ENCODE results near the gene C6orf163. TPM values are rescaled to one million over a fixed set of nuclear protein-coding genes. Genes with fewer than 3 reads are reported as not detected.

The C6orf163 gene
- total and polyA plus RNA-seq, 2 of the 13 experiments (the other 11 are each of a cell fraction or from before 2014, with no cell fraction given) = 0.62 to 1.8 TPM

DNA sequence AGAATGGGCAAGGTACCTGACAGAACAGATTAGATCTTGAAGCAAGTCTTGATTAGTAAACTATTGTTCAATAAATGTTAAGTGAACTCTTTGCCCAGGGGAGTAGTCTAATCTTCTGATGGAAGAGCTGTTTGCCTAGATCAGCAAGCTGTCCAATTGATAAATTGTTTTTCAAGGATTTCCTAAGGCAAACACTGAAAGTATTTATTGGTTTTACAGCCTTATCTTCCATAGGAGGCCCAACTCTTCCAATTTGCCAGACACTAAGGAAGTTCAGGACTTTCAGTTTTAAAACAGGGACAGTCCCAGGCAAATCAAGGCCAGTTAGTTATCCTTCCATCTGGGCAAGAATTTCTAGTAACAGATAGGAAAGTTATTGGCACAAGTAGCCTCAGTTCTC, 1.8 kb upstream of the C6orf163 start (continued):
- TF ChIP-seq ZNF839 (CRISPR knock-in tag; IDR thresholded peaks at IDR 0.05; ENCODE audit: borderline replicate concordance) = no peak
- TF ChIP-seq SAFB2 (CRISPR knock-in tag; IDR thresholded peaks at IDR 0.05; ENCODE audit: borderline replicate concordance, low read depth) = no peak
- TF ChIP-seq, protein P1, sequence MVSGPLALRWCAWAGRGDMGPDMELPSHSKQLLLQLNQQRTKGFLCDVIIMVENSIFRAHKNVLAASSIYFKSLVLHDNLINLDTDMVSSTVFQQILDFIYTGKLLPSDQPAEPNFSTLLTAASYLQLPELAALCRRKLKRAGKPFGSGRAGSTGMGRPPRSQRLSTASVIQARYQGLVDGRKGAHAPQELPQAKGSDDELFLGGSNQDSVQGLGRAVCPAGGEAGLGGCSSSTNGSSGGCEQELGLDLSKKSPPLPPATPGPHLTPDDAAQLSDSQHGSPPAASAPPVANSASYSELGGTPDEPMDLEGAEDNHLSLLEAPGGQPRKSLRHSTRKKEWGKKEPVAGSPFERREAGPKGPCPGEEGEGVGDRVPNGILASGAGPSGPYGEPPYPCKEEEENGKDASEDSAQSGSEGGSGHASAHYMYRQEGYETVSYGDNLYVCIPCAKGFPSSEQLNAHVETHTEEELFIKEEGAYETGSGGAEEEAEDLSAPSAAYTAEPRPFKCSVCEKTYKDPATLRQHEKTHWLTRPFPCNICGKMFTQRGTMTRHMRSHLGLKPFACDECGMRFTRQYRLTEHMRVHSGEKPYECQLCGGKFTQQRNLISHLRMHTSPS (CRISPR knock-in tag; IDR thresholded peaks at IDR 0.05; ENCODE audit: low read depth) = no peak
- TF ChIP-seq ZNF251 (CRISPR knock-in tag; IDR thresholded peaks at IDR 0.05) = no peak
- no peak for TF ChIP-seq ZNF549 (CRISPR knock-in tag; IDR thresholded peaks at IDR 0.05)
- no peak for TF ChIP-seq TCF7L2 (IDR thresholded peaks at IDR 0.05; ENCODE audit: low read depth, low read length)
- TF ChIP-seq ARID5B (CRISPR knock-in tag; IDR thresholded peaks at IDR 0.05) = 0 out of 2 replicates have a peak, but pooled peaks have one; percentile 14
- no peak for TF ChIP-seq TCF12 (IDR thresholded peaks at IDR 0.05)
- TF ChIP-seq TCF12 (CRISPR knock-in tag; IDR thresholded peaks at IDR 0.05) = no peak
- no peak for TF ChIP-seq KAT2B (IDR thresholded peaks at IDR 0.05; ENCODE audit: borderline replicate concordance, low read depth, low read length)
- no peak for TF ChIP-seq NFE2L1 (CRISPR knock-in tag; IDR thresholded peaks at IDR 0.05; ENCODE audit: borderline replicate concordance)
- no peak for TF ChIP-seq ZC3H4 (CRISPR knock-in tag; IDR thresholded peaks at IDR 0.05; ENCODE audit: borderline replicate concordance)
- peak; percentile 25; the same call in 1 of the 2 replicates for TF ChIP-seq ZMYM4 (CRISPR knock-in tag; IDR thresholded peaks at IDR 0.05)
- TF ChIP-seq MIER3 (CRISPR knock-in tag; IDR thresholded peaks at IDR 0.05; ENCODE audit: borderline replicate concordance) = no peak
- TF ChIP-seq ZNF180 (CRISPR knock-in tag; IDR thresholded peaks at IDR 0.05; ENCODE audit: borderline replicate concordance, low read depth) = no peak
- TF ChIP-seq ZC3H13 (CRISPR knock-in tag; IDR thresholded peaks at IDR 0.05) = no peak
- no peak for TF ChIP-seq HES4 (CRISPR knock-in tag; IDR thresholded peaks at IDR 0.05; ENCODE audit: borderline replicate concordance)
- no peak for TF ChIP-seq MXD4 (CRISPR knock-in tag; IDR thresholded peaks at IDR 0.05)
- TF ChIP-seq RFXANK (CRISPR knock-in tag; IDR thresholded peaks at IDR 0.05) = no peak
- TF ChIP-seq NCOA2 (CRISPR knock-in tag; IDR thresholded peaks at IDR 0.05) = peak; percentile 67; the same call in 1 of the 2 replicates
- TF ChIP-seq TRAFD1 (CRISPR knock-in tag; IDR thresholded peaks at IDR 0.05; ENCODE audit: borderline replicate concordance) = no peak
- no peak for TF ChIP-seq ATF4 (CRISPR knock-in tag; IDR thresholded peaks at IDR 0.05)
